T47D (cell line): ENCODE measurements around the gene FAM98C.
"Not testable (repeated sequence)": the region's sequence is repeated elsewhere in the genome, so short reads cannot be mapped to it uniquely, and the experiment has no call there.

Source experiments
- DNase-seq, 2 experiments: peaks; one replicate each; pipeline versions ENCODE4 v3.0.0 to v3.0.0-alpha.2; 2011 to 2012; ENCODE audit warnings: low read depth in 1 of 2, low spot score in 1 of 2
- JUND ChIP-seq: IDR thresholded peaks from 2 replicates; pipeline ENCODE4 v1.6.1; 2012; ENCODE audit warnings: low read depth
- in situ Hi-C: cut with HindIII; loops from 2 replicates; pipeline ENCODE4 v1.10.0; 2016; ENCODE audit warnings: low sequenced_read_pairs, low pct_unique_long_range_greater_than_20kb

FAM98C gene

DNA sequence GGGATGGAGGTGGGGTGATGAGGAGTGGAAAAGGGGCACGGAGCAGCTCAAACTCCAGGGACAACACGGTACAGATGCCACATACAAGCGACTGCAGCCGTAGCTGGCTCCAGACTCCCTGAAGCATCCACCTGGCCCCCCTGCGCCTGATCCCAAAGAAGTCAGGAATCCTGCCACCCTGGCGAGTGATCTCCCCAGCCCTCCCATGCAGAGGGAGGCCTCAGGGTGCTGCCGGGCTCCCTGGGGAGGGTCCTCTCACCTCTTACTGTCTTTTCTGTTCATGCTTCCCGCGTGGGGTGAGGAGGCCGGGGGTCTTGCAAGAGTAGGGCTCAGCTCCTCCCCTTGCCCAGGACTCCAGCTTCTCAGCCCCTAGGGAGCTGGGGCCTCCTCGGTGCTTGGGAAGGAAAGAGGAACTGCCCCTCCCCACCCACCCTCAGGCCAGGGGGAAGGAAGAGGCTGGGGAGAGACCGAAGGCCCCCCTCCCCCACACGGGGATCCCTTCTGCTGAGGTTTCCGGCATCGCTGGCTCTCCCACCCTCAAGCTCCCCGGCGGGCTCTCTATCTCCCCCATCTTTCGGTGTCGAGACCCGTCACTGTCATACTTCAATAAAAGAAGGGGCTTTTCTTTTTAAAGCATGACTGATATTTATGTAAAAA lies 23.0 kb downstream of the FAM98C start, which contains the start of gene RASGRP4:
Gene RASGRP4 (minus strand): TSS at position 410 of the 657 bp plus-strand sequence. CDS start 128 bp downstream, at position 282.
- no peak for TF ChIP-seq JUND
- in situ Hi-C loops = no loop called here
- DNase-seq = no peak

DNA sequence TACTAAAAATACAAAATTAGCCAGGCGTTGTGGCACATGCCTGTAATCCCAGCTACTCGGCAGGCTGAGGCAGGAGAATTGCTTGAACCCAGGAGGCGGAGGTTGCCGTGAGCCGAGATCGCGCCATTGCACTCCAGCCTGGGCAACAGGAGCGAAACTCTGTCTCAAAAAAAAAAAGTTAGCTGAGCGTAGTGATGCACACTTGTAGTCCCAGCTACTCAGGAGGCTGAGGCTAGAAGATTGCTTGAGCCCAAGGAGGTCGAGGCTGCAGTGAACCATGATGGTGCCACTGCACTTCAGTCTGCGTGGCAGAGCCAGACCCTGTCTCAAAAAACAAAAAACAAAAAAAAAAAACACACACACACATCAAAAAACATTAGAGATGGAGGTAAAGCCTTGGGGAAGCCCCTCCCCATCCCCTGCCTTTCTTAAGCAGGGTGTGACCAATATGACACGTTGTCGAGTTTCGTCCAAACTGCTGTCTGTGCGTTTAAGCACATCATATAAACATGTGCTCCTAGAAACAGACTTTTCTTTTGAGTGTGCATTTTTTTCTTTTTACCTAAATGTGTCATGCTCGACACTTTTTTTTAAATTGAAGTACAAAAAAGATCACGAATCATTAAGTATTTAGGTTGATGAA lies 24.3 kb downstream of the FAM98C start:
- DNase-seq, in situ Hi-C loops: not testable (repeated sequence)

DNA sequence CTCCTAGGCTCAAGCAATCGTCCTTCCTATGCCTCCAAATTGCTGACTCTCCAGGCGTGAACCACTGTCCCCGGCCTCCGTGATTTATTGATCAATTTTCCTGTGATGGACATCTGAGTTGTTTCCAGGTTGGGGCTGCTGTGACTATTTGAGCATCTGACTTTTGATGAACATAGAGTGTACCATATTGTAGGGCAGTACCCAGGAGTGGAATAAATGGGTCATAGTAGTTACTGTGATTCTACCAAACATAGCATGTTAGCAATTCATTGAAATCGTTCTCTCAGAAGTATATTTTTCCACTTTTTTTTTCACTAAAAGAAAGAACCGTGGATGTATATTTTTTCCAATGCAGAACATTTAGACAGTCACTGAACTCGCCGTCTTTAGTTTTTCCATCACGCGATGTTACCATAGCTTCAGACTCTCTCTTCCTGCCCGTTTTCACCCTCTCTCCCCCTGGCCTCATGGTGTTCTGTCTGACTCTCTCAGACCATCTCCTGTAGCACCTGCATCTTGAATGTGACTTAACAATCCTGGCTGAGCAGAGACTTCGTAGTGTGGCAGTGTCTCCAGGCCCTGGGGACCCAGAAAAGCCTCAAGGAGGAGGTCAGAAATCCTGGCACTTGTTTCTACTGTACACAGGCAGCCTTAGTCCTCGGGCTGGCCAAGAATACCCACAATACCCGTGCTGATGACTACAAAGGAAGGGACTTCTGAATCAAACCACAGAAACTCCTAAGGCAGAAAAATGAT lies 26.3 kb downstream of the FAM98C start:
- no peak for DNase-seq
- in situ Hi-C loops = no loop called here

DNA sequence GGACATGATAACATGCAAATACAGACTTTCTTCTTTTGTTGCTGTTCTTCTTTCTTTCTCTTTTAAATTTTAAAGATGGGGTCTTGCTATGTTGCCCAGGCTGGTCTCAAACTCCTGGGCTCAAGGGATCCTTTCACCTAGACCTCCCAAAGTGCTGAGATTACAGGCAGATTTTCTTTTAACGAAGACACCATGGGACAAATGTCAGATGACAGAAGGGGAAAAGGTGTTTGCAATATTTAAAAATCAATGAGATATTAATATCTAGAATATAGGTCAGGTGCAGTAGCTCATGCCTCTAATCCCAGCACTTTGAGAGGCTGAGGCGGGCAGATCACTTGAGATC lies 26.9 kb downstream of the FAM98C start:
- DNase-seq = no peak
- no peak for TF ChIP-seq JUND
- in situ Hi-C loops = no loop called here

More for the DNA sequence above, 26.3 kb downstream of the FAM98C start:
- TF ChIP-seq JUND = no peak

DNA sequence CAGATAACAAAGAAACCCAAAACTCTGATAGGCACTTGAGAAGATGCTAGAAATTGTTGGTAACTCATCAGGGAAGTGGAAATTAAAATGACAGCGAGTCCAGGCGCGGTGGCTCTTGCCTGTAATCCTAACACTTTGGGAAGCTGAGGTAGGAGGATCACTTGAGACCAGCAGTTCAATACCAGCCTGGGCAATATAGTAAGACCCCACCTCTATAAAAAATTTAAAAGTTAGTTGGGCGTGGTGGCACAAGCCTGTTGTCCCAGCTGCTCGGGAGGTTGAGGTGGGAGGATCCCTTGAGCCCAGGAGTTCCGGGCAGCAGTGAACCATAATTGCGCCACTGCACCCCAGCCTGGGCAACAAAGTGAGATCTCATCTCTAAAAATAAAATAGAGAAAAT lies 28.0 kb downstream of the FAM98C start:
- in situ Hi-C loops = no loop called here
- DNase-seq = no peak
- TF ChIP-seq JUND = no peak

DNA sequence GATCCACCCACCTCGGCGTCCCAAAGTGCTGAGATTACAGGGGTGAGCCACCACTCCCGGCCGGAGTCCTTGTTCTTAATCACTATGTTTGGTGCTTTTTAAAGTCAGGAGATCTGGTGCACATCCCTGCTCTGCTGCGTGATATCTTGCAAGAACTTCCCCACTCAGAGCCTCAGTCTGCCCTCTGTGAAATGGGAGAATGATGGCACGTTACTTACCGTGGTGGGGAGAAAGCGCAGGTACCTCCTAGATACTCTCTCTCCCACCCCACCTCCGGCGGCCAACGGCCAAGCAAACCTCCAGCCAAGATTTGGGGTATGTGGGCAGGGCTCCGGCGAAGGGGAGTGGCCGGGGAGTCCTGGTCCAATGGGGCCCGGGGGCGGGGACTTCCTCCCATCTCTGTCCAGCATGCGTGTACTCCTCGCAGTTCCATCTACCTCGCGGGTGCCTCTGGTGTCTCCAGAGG lies 30.4 kb downstream of the FAM98C start, which contains the start of gene RYR1:
Gene RYR1 (plus strand): TSS at position 424 of the 466 bp plus-strand sequence. CDS start 139 bp downstream, outside the sequence.
- DNase-seq = peak in 1 of 2 experiments; percentile 58
- in situ Hi-C loops = no loop called here
- TF ChIP-seq JUND = no peak

DNA sequence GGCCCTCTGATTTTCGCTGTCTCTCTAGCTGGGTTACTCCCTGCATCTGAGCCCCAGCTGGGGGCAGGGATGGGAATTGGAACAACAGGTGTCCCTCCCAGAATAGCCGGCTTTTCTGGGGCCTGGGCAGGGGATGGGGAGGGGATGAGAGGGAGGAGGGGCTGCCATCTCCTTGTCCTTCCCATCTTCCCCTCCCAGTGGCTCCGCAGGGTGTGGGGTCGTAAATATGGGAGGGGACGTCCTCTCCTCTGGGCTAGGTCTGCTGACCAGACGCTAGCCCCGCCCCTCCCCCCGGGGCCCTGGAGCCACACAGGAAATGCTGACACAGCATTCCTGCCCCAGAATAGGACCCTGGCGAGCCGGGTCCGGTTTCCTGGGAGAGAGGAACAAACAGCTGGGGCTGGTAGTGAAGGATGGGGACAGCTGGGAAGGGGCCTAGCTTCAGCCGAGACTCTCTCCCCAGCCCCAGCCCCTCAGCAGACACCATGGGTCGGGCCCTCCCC lies 31.7 kb downstream of the FAM98C start:
- DNase-seq = no peak
- in situ Hi-C loops = no loop called here
- no peak for TF ChIP-seq JUND

DNA sequence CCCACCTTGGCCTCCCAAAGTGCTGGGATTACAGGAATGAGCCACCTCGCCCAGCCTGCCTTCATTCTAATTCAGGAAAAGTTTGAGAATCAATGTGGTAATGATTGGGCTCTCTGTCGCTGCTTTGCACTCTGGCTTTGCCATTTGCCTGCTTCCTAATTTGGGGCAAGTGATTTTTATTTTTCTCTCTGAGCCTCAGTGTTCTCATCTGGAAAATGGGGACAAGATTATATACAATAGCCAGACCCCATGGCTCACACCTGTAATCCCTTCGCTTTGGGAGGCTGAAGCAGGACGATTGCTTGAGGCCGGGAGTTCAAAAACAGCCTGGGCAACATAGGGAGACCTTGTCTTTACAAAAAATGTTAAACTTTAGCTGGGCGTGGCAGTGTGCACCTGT lies 34.4 kb downstream of the FAM98C start:
- no peak for DNase-seq
- in situ Hi-C loops = no loop called here
- no peak for TF ChIP-seq JUND

DNA sequence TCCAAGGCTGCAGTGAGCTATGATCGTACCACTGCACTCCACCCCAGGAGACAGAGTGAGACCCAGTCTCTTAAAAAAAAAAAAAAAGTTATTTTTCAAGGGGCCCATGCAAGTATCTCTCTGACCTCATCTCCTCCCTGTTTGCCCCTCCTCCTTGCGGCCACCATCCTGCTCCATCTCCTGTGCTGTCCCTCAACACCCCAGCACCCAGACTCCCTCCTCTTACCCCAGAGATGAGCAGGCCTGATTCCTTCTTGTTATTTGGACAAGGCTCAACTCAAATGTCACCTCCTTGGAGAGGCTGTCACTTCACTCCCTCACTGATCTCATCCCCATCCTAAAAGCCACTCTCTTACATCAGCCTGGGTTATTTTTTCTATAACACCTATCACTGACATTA lies 35.0 kb downstream of the FAM98C start:
- in situ Hi-C loops = no loop called here
- TF ChIP-seq JUND = no peak
- no peak for DNase-seq

DNA sequence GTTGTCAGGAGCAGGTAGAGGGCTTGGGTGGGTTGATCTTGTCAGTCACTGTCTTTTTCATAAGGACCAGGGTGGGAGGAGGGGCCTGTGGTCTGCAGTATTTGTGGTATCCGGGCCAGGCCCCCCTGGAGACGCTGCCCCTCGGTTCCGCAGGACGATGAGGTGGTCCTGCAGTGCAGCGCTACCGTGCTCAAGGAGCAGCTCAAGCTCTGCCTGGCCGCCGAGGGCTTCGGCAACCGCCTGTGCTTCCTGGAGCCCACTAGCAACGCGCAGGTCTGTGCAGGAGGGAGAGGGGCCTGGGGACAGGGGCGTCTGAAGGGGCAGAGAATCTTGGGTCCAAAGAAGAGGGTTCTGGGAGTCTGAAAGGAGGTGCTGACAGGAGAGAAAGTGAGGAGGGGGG lies 37.7 kb downstream of the FAM98C start:
- no peak for TF ChIP-seq JUND
- DNase-seq = no peak
- in situ Hi-C loops = no loop called here

DNA sequence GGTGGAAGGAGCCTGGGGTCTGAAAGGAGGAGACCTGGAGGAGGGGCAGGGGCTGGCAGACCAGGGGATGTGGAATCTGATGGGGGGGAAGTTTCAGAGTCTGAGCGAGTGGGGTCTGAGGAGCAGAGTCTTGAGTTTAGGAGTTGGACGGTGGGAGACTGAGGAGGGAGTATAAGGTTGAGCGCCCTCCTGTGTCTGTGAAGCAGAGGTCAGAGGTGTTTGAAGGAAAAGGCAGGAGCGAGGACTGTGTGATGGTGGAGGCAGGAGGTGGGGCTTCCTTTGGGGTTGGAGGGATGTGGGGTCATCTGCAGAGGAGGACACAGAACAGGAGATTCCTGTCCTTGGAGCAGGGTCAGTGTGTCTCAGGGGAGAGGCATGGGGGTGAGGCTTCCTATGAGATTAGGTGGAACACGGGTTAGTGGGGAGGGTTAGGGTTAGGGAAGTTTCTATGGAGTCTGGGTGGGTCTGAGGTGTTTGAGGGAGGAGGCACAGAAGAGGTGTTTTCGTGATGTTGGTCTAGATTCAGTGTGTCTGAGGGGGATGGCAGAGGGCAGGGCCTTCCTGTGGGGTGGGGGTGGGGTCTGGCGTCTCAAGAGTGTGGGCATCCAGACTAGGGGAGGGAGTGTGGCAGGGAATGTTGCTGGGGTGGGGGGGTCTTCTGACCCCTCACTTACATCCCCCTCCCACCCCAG lies 38.9 kb downstream of the FAM98C start:
- DNase-seq = no peak
- TF ChIP-seq JUND = no peak
- in situ Hi-C loops = no loop called here

DNA sequence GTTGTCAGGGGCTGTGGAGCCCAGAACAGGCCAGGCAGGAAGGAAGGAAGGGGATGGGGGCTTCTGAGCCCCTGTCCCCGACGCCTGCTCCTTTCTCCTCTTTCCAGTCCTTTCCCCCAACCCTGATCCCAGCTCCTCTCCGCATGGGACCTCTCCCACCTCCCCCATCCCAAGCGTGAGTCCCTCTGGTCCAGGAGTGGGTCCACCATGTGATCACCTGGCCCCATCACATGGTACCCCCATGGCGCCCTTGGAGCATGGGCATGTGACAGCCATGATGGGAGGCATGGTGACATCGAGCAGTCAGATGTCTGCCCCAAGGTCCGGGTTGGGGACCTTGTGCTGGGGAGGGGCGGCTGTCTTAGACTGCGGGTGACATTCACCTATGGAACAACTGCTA lies 39.8 kb downstream of the FAM98C start:
- TF ChIP-seq JUND = no peak
- no peak for DNase-seq
- in situ Hi-C loops = no loop called here
